LNCAP (cell line): ENCODE data around the gene ZNF446.

ENCODE experiments used
- TF ChIP-seq, protein P1 (sequence below): fragments of 450-650 bp; IDR thresholded peaks from 2 replicates; pipeline ENCODE4 v1.5.1; 2017; ENCODE audit warnings: mild to moderate bottlenecking

ZNF446 gene

DNA sequence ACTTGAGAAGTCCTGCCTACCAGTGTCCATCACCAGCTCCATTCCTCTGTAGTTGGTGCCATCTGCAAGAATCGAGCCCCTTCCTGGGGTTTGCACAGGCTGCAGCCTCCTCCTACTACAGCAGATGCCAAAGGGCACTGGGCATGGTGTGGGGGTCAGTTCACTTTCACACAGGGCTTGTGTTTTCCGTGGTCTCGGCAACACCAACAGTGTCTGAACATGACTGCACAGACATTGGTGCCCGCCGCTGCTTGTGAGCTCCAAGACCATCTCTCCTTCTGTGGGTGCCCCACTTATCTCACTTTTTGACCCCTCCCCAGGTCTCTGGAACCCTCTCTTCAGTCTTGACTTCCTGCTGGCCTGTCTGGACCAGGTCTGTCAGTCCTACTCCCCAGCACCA is 15.2 kb downstream of the ZNF446 start:
- TF ChIP-seq, protein P1, sequence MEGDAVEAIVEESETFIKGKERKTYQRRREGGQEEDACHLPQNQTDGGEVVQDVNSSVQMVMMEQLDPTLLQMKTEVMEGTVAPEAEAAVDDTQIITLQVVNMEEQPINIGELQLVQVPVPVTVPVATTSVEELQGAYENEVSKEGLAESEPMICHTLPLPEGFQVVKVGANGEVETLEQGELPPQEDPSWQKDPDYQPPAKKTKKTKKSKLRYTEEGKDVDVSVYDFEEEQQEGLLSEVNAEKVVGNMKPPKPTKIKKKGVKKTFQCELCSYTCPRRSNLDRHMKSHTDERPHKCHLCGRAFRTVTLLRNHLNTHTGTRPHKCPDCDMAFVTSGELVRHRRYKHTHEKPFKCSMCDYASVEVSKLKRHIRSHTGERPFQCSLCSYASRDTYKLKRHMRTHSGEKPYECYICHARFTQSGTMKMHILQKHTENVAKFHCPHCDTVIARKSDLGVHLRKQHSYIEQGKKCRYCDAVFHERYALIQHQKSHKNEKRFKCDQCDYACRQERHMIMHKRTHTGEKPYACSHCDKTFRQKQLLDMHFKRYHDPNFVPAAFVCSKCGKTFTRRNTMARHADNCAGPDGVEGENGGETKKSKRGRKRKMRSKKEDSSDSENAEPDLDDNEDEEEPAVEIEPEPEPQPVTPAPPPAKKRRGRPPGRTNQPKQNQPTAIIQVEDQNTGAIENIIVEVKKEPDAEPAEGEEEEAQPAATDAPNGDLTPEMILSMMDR: no peak

- TF ChIP-seq, protein P1: no peak
Measured at GRCh38 chr19:58492265-58492664, 16.1 kb downstream of the ZNF446 start.

GRCh38 chr19:58497634-58498170 is 21.6 kb downstream of the ZNF446 start:
- TF ChIP-seq, protein P1: no peak

- TF ChIP-seq, protein P1: no peak
Measured at GRCh38 chr19:58498316-58499020, 22.3 kb downstream of the ZNF446 start.

DNA sequence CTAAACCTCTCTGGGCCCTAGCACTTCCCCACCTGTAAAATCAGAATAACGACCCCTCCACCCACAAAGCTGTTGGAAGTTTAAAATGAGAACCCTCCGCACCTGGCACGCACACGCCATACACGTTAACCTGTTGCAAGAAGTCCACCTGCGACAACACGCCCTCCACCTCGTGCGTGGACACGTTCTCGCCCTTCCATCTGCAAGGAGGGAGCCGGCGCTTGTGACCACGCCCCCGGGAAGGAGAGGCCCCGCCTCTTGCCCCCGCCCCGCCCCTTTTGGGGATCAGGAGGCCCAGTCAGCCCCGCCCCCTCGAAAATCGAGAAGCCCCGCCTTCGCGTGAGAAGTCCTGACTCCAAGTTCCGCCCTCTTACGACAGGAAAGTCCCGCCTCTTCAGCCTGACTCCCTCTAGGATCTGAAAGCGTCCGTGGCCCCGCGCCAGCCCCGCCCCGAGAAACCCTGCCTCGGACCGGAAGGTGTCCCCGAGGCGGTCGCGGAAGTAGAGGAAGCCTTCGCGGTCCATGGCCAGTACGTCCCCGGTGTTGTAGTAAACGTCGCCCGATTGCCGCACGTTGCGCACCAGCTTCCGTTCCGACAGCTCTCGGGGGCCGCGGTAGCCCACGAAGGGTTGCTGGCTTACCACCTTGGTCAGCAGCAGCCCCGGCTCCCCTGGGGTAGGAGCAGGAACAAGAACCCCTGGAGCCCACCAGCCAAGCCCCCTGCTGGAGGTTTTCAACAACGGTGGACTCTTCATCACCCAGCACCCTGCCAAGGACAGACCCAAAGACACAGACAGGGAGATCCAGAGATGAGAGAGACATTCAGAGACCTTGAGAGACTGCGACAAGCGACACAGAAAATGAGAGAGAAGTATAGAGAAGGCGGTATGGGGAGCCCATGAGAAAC is 23.1 kb downstream of the ZNF446 start:
- TF ChIP-seq, protein P1: no peak

GRCh38 chr19:58500242-58500641 is 24.1 kb downstream of the ZNF446 start:
- TF ChIP-seq, protein P1: no peak

DNA sequence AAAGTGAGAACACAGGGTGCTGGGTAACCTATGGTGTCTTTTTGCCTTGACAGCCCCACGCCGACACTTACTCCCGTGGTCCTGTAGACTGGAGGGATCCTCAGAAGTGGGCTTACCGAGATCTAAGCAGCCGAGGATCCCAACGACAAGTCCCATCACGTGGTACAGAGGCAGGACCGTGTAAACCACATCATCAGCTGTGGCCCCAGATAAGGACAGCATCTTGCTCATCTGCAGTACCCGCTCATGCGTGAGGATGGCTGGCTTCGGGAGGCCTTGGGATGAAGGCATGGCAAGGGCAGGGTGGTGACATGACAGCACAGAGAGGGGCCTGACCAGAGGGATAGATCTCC is 33.6 kb downstream of the ZNF446 start:
- TF ChIP-seq, protein P1: no peak
